Hindlimb muscle (tissue), 1 donor: Measurements from ENCODE around the gene CCNG1. TPM values are rescaled to one million over a fixed set of nuclear protein-coding genes. Genes with fewer than 3 reads are reported as not detected.
"Not testable (repeated sequence)": the region's sequence is repeated elsewhere in the genome, so short reads cannot be mapped to it uniquely, and the experiment has no call there.

ENCODE experiments used
- DNase-seq: peaks from one replicate; pipeline ENCODE4 v3.0.0-alpha.2; 2013
- polyA plus RNA-seq: library from polyadenylated mRNA; unstranded; fragments of 120-200 nt; gene quantifications from one replicate; pipeline ENCODE4 v1.2.1, GENCODE V29; 2013; ENCODE audit not compliant: insufficient read length

CCNG1 gene
- polyA plus RNA-seq, 1 donor, result 267 TPM

DNA sequence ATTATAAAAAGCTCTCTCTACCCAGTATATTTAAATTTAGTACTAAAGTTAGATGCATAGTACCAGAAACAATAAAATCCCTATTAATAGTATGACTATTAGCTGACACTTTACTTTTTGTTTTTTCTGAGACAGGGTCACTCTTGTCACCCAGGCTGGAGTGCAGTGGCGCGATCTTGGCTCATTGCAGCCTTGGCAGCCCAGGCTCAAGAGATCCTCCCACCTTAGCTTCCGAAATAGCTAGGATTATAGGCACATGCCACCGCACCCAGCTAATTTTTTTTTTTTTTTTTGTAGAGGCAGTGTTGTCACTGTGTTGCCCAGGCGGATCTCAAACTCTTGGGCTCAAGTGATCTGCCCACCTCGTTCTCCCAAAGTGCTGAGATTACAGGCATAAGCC, 8.0 kb downstream of the CCNG1 start:
- DNase-seq, result no peak

DNA sequence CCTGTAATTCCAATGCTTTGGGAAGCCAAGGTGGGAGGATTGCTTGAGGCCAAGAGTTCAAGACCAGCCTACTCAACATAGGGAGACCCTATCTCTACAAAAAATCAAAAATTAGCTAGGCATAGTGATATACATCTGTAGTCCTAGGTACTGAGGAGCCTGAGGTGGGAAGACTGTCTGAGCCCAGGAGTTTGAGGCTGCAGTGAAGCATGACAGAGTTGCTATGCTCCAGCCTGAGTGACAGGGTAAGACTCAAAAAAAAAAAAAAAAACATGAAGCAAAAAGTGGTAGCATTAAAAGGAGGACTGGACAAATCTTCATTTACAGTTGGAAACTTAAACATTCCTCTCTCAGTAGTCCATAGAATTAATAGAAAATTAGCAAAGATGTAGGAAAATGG, 9.8 kb downstream of the CCNG1 start:
- no peak for DNase-seq

DNA sequence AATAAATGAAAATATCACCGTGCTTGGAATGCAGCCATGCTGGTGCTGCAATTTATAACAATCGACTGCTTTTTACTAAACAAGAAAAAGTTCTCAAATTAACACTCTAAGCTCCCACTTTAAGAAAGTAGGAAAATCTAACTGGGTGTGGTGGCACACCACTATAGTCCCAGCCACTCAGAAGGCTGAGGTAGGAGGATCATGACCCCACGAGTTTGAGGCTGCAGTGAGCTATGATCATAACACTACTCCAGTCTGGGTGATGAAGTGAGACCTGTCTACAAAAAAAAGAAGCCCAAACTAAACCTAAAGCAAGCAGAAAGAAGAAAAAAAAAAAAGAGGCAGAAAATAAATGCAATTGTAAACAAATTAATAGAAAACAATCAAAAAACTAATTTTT, 10.5 kb downstream of the CCNG1 start:
- no peak for DNase-seq

DNA sequence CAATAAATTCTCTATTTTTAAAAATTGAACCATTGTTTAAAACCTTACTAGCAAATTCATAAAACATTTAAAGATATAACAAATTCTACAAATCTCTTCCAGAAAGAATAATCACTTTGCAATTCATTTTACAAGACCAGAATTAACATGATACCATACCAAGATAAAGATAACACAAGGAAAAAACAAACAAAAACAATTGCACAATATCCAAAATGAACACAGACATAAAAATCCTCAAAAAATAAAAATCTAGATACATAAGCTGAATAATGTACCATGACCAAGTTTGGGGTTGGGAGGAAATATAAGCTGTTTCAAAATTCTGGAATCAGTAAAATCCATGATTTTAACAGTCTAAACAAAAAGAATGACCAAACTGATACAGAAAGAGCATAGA, 11.1 kb downstream of the CCNG1 start:
- DNase-seq, result no peak

DNA sequence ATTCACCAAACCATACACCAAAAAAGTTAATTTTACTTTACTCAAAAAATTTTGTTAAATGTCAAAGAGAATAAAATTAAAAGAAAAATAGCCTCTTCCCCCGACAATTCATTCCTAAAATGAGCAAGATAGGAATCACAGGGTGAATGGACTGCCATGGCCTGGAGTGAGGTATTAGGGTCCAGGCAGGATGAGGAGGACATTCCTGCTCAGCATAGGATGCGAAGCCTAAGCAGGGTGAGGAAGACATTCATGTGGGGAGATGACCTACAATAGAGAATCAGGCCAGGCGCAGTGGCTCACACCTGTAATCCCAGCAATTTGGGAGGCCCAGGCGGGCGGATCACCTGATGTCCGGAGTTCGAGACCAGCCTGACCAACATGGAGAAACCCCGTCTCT, 14.1 kb downstream of the CCNG1 start:
- no peak for DNase-seq

DNA sequence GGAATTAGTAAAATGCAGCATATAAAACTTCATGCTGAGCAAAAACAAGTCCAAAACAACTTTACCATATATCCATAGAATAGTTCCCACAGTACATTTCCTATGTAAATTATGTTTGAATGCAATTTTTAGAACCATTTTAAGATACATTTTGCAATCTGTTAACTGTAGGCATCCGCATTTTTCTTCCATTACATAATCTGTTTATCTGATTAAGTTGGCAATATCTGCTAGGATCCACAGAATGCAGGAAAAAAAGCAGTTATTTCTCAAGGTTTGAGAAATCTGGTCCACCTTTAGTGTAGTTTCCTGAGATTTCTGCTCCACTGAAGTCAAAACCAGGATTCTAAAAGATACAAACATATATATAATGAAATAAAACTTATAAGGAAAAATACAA, 16.3 kb downstream of the CCNG1 start:
- DNase-seq, result no peak

DNA sequence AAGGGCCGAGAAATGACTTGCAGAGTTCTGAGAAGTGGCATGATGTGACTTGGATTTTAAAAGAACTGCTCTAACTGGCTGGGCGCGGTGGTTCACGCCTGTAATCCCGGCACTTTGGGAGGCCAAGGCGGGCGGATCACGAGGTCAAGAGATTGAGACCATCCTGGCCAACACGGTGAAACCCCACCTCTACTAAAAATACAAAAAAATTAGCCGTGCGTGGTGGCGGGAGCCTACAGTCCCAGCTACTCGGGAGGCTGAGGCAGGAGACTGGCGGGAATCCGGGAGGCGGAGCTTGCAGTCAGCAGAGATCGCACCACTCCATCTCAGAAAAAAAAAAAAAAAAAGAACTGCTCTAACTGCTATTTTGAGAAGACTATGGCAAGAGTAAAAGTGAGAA, 18.0 kb downstream of the CCNG1 start:
- DNase-seq, result not testable (repeated sequence)

DNA sequence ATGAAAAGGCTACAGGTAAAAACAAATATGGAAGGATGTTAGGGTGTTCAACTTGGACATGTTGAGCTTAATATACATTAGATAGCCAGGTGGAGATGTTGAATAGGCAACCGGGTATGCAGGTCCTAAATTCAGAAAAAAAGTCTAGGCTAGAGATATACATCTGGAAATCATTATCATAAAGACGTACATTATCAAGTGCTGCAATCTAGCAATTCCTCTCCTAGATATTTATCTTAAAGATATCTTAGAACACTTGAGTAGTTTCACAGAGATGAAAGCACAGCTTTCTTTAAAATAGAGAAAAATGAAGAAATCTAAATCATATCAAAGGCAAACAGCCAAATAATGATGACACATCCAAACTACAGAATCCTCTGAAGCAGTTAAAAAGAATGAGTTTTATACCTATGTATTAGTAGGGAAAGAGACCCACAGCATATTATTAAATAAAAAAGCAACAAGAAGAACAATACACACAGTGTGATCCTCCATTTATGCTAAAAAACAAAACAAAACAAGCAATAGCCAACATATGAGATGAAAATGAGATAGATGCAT, 18.7 kb downstream of the CCNG1 start:
- DNase-seq, result no peak

DNA sequence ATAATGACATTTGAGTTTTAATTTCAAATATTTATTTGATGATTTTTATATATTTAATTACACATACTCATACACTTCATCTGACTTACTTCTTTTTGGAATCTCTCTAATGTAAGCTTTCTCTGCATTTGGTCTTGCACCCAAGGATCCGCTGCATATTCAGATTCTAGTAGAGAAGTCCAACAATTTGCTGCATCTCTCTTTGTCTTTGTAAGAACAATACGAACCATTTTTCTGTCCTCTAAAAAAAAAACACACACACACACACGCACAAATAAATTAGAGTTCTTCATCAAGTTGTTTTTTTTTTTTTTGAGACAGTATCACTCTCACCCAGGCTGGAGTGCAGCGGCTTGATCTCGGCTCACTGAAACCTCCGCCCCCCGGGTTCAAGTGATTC, 19.4 kb downstream of the CCNG1 start:
- no peak for DNase-seq

DNA sequence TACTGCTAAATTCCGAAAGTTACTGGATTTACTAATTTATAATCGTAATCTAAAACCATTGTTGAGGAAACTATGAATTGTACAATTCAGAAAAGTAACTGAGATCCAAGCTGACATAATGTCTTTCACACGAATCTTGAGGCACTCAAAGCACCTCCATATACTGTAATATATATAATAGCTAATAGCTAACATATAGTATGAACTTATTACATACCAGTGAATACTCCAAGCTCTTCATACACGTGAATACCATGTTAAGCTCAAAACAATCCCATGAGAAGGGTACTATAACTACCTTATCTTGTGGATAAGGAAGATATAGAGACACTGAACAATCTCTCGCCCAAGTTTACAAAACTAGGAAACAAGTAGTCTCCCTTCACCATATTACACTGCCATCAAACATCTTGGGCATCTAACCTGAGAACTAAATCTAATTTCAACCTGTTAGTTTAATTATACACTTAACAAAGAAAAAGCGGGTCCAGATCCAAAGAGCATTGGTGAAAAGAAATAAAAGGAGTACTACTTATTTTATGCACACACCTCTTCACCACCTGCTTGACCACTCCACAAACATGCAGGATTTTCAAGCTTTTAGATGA, 21.5 kb downstream of the CCNG1 start:
- no peak for DNase-seq

DNA sequence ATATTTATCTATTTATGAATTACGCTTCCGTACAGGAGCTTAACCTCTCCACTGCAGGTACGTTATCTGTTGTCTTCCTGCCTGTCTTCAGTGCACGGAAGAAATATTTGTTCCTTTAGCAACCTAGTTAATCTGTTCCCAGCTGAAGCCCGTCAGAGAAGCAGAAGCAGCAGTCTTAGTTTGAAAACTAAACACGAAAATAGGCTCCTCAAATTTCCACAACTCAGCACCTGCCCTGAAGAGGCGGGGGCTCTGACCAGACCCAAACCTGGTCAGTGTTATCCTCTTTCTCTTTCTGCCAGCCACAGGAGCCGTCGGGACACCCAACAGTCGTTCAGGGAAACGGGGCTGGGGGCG, 22.0 kb downstream of the CCNG1 start:
- peak; percentile 8 for DNase-seq

DNA sequence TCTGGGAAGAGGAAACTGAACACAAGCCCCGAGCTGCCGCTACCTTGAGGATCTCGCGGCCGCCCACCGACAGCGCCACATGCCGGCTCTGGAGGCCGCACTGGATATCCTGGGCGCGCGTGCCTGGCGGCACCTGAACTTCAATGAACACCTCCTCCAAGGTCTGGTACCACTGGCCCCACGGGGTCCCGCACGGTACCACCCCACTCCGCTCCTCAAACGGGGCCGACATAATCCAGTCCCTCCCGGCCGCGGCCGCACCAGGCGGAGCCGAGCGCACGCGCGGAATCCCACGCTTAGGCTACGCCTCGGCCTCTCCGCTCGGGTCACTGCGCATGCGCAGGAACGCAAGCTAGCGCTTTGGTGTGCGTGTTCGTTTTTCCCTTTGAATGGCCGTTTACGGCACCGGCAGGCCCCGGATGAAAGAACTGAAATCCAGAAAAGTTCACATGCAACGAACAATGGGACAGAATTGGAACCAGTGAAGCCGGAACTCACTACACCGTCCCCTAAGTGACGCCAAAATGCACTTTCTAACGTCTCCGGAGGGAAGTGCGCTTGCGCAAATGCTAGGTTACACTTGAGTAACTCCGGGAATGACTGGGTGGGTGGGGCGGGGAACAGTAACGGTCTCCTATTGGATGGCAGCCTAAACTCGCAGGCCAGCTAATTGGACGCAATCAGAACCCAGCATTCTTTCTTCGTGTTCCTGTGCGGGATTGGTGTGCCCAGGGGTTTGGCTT, 22.6 kb downstream of the CCNG1 start, which contains the start of gene NUDCD2:
TSS of gene NUDCD2 (minus strand) at position 284 of the 743 bp plus-strand sequence. CDS start at position 232, 52 bp downstream.
- DNase-seq, result peak; percentile 97

DNA sequence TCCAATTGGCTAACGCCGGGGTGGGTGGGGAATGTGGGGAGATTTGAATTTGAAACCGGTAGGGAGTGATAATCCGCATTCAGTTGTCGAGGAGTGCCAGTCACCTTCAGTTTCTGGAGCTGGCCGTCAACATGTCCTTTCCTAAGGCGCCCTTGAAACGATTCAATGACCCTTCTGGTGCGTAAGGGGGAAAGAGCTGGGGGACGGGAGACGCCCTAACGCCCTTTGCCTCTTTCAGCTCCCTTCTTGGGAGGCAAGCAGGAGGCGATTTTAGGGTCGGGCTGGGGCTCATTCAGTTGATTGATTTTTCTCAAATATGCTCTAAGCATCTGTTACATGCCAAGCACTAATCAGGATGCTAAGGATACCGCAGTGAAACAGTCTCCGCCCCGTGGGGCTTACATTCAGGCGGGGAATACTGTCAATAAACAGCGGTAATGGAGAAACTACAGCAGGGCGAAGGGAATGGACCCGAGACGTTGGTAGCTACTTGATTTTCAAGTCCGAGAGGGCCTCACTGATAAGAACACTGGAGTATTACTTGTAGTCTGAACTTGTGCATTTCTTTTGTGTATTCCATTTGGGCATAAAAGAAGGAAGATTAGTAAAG, 23.3 kb downstream of the CCNG1 start, which contains the start of gene HMMR:
TSS of gene HMMR (plus strand) at position 71 of the 610 bp plus-strand sequence. CDS start at position 132, 61 bp downstream.
- DNase-seq, result no peak

DNA sequence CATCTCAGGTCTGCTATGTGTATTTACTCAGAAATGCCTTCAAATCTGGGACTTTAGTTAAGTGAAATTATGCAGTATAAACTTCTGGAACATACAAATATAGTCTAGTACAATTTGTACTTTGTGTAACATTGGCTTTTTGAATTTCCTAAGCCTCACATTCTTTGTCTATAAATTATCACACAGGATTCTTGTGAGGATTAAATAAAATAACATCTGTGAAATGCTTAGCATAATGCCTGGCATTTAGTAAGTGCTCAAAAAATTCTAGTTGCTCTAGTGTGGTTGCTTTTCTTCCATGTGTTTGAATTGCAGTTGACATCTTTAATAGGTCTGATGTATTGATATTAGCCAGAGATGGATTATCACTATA, 25.7 kb downstream of the CCNG1 start:
- no peak for DNase-seq

DNA sequence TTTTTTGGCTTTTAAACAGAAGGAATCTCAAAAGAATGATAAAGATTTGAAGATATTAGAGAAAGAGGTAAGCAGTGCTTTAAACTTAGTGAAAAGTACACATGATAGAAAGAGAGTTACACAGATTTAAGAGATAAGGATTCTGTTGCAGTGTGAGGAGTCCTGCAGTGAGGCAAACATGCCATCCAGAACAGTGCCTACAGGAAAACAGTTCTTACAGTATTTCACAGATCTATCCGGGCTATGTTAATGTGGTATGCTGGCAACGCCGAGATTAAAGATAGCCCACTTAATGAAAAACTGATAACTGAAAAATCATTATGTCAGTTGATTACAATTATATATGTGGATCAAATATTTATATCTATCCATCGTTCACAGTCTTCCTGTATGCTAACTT, 30.3 kb downstream of the CCNG1 start:
- DNase-seq, result no peak

DNA sequence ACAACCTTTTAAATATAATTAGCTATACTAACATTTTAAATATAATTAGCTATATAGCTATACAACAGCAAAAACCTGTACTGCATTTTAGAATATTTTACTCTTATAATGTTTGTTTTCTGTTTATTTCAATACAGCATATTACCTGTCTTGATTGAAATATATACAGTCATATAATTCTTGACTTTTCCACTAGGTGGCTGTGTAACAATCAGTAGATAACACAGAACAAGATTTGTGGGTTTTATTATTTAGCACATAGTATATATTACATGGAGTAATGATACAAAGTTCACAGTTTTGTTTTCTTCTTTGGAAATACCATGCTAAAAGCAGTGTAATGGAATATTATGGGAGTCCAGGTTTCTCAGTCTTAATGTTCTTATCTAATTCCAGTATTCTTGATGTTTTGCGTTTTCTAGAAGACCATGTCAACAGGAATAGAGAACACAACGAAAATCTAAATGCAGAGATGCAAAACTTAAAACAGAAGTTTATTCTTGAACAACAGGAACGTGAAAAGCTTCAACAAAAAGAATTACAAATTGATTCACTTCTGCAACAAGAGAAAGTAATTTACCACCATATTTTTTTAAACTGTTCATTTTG, 36.3 kb downstream of the CCNG1 start:
- DNase-seq, result no peak

DNA sequence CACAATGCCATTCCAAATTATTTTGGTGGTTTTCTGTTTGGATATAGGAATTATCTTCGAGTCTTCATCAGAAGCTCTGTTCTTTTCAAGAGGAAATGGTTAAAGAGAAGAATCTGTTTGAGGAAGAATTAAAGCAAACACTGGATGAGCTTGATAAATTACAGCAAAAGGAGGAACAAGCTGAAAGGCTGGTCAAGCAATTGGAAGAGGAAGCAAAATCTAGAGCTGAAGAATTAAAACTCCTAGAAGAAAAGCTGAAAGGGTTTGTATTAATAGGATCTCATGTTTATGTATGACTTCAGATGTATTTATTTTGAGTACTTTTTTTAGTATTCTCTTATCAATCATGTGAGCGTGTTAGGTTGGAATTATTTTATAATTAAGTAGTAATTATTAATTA, 38.0 kb downstream of the CCNG1 start:
- DNase-seq, result no peak

DNA sequence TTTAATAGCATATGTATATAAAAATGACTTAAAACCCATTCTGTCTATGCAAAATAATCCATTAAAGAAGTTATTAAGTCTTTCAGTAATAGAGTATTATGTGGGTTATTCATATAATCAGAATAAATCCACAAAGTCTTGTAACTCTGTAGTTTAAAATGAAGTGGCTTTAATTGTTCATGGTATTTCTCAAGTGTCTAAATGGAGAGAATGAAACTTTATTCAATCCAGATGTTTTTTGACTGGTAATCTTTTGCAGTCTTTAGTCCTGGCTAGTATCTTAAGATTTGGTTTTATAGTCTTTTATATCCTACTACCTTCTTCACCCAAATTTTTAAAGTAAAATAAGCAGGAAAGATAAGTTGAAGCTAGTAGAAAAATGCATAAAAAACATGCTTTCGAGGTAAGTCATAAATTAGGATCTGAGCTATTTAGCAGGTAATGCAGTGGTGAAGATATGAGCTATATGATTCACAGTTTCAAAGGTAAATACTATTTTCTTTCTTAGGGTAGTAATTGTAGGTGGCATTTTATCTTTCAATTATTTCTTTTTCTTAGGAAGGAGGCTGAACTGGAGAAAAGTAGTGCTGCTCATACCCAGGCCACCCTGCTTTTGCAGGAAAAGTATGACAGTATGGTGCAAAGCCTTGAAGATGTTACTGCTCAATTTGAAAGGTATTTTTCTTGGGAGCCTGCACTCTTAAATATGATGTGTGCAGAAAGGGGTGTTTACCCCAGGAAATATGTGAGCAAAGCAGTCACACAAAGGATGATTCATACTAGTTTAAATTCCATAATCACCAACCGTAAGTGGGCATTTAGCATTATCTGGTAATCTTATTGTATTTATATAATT, 41.0 kb downstream of the CCNG1 start:
- no peak for DNase-seq

DNA sequence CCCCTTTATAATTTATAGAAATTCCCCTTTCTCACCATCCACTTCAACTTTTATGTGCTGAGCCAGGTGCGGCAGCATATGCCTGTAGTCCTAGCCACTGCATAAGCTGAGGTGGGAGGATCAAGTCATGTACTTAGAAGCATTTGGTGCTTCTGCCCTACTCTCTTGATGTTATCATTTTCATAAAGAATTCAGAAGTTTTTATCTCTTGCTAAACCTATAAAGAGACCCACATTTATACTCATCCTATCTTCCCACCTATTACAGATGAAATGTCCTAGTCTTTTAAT, 41.5 kb downstream of the CCNG1 start:
- DNase-seq, result no peak

DNA sequence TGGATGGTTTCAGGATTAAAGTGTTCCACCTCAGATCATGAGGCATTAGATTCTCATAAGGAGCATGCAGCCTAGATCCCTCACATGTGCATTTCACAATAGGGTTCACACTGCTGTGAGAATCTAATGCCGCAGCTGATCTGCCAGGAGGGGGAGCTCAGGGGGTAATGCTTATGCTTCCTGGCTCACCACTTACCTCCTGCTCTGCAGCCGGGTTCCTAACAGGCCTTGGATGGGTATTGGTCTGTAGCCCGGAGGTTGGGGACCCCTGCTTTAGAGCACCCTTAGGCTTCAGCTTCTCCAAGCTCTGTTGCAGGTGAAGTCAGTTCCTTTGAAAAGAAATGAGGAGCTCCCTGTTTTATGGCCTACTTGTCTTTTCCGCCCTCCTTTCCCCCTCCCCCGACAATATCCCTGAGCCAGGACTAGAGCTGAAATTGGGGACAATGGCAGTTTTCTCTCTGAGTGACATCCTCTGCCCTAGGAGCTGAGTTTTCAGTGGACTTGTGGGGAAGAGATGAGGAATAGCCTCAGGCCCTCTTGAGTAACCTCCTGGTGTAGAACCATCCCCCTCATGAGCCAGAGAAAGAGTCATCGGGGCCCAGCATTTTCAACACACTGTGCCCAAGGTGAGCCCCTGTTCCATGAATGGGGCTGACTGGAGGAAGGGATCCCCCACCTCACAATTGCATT, 51.8 kb downstream of the CCNG1 start:
- no peak for DNase-seq

DNA sequence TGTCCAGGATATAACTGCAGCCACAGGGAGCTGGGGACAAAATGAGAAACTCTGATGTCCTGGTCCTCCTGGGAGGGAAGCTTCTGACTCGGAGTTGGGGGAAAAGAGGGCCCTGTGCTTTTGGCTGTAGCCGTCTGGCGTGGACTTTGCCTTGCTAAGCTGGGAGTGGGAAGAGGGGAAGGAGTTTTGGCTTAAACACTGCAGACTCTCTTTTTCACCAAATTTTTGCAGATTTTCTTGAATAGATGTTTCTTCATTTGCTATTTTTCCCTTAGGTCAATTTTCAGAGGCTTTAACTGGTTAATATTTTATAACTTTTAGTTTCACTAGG, 52.3 kb downstream of the CCNG1 start:
- no peak for DNase-seq
